HL-60/S4 treated with phorbol 12-myristate 13-acetate at 8.2 ng/mL for 4 days and 3 days (cell line): ENCODE results near the gene CNDP1.
"Not testable (repeated sequence)": the region's sequence is repeated elsewhere in the genome, so short reads cannot be mapped to it uniquely, and the experiment has no call there.

ENCODE experiments used
- in situ Hi-C: fragments of 300-500 bp; cut with MboI; formaldehyde crosslinking; loops from 2 replicates; pipeline ENCODE4 v1.15.0; 2022; ENCODE audit warnings: low sequenced_read_pairs

CNDP1 gene, protein sequence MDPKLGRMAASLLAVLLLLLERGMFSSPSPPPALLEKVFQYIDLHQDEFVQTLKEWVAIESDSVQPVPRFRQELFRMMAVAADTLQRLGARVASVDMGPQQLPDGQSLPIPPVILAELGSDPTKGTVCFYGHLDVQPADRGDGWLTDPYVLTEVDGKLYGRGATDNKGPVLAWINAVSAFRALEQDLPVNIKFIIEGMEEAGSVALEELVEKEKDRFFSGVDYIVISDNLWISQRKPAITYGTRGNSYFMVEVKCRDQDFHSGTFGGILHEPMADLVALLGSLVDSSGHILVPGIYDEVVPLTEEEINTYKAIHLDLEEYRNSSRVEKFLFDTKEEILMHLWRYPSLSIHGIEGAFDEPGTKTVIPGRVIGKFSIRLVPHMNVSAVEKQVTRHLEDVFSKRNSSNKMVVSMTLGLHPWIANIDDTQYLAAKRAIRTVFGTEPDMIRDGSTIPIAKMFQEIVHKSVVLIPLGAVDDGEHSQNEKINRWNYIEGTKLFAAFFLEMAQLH

DNA sequence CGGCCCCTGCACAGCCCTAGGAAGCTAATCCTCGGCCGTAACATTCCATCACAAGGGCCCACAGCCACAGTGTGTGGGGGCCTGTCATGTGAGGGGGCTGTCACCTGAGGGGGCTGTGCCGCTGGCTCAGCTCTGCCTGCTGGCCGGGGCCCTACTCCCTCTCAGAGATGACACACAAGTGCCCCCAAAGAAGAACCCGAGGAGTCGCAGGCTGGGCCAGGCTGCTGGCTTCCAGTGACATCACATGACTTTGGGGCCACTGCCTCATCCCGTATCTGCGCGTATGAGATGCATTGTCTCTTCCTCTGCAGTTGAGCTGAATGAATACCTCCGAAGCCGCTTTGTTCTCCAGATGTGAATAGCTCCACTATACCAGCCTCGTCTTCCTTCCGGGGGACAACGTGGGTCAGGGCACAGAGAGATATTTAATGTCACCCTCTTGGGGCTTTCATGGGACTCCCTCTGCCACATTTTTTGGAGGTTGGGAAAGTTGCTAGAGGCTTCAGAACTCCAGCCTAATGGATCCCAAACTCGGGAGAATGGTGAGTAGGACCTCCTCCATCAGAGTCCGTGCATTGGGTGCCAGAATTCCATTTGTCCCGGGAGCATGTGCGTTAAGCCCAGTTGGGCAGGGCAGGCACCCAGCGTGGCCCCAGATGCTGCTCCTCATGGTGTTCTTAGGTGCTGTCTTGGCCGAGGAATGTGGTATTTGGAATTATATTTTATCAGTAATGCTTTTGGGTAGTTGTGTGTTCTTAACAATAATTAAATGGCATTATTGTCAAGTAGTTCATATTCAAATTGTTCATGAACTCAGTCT is at the start of gene CNDP1:
Gene CNDP1 (plus strand): TSS at position 351 of the 820 bp plus-strand sequence. CDS start 168 bp downstream, at position 519.
- in situ Hi-C loops = loop anchor here (25.0 kb wide), 1 partner anchor 347 kb away; no protein-coding TSS in a partner anchor

DNA sequence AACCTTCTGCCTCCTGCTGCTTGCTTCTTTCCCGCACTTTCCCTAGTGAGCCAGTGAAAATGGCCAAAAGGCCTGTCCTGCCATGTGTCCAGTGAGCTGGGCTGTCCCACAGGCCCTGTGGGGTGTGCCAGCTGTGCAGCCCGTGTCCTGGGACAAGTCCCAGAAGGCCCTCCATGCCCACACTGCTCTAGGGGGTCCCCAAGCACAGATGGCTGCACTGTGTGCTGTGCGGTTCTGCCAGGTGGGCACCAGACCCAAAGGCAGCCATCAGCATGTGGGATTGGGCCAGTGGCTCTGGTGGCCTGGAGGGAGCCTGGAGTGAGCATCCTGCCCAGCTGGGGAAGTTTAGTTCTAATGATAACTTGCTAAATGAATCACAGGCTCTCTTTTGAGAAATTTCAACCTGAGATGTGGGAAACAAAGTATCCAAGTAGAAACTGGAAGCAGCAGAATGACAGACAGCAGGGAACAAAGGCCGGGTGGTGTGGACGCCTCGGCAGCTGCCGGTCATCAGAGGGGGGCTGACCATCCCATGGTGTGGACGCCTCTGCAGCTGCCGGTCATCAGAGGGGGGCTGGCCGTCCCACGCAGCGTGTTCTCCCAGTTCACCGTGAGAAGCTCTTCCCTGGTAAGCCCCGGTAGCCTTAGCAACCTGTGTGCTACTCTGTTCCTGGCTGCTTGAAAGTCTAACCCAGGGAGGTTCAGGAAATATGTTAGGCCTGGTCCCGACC is 48.0 kb upstream of the CNDP1 start:
- in situ Hi-C loops = no loop called here

DNA sequence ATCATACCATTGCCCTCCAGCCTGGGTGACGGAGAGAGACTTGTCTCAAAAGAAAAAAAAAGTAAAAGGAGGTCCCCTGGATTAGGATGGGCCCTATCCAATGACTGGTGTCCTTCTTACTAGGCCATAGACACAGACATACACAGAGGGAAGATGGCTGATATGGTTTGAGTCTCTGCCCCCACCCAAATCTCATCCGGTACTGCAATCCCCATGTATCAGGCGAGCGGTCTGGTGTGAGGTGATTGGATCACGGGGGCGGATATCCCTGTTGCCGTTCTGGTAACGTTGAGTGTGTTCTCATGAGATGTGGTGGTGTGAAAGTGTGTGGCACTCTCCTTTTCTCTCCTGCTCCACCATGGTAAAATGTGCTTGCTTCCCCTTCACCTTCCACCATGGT is 45.9 kb upstream of the CNDP1 start:
- in situ Hi-C loops = no loop called here

DNA sequence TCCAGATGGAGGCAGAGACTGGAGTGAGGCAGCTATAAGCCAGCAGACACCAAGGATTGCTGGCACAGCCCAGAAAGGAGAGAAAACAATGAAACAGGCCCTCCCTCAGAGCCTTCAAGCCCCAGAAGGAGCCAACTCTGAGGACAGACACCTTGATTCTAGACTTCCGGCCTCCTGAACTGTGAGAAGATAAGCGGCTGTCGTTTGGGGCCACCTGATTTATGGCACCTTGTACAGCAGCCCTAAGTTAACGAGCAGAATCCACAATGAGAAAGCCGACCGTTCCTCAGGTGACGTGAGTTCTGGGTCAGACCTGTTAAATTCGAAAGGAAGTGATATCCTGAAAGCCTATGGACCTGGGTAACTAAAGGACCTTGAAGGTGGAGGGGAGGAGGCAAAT is 45.4 kb upstream of the CNDP1 start:
- in situ Hi-C loops = no loop called here

DNA sequence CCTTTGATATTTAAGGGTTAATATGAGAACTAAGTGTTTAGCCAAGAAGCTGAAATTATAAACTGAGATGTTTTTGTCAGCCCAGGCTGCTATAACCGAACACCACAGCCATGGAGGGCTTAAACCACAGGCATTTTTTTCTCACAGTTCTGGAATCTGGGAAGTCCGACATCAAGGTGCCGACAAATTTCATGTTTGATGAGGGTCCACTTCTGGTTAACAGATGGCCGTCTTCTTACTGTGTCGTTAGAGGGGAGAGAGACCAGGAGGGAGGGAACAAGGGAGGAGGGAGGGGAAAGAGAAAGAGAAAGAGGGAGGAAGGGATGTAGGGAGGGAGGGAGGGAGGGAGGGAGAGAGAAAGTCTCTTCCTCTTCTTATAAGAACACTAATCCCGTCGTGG is 44.6 kb upstream of the CNDP1 start:
- in situ Hi-C loops = no loop called here

DNA sequence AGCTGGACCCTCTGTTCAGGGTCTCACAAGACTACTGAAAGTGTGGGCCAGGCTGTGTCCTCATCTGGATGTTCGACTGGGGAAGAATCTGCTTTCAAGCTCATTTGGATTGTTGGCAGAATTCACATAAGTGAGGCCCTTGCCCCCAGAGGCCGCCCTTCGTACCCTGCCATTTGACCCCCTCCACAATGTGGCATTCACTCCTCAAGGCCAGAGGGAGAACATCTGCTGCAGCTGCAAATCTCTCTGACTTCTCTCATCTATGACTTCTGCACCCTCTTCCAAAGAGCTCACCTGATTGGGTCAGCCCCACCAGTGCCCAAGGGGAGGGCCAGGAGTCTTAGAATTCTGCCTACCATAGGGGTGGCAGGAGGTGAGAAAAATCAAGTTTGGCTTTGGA is 42.0 kb upstream of the CNDP1 start:
- in situ Hi-C loops = no loop called here

DNA sequence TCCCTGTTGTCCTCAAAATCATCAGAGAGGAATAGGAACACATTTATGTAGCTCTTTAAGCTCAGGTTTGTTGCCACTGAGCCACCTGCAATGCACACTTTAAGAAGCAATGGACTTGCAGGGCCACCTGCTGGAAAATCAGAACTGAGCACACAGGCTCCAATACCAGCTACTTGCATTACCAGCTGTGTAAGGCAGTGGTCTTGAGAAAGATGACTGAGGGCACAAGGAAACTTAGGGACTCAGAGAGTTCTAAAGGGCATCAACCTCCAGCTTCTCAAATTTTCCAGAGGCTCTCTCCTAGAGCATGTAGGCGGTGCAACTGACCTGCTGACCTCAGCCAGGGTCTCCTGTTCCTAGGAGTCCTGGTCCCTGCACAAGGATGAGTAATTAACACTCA is 40.6 kb upstream of the CNDP1 start:
- in situ Hi-C loops = no loop called here

DNA sequence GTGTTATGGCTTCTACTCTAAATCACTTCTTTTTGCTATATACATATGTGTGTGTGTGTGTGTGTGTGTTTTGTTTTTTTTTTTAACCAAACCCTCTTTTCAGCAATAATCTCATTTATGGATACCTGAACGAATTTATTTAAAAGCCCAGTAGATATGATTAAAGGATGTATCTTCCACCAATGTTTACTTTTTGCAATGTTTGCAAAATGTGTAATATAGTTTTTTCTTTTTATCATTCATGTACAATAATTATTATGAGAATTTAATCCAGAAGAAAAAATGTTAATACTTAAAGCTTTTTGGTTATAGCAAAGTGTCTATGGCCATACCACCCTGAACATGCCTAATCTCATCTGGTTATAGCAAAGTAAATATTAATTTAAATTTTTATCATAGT is 39.8 kb upstream of the CNDP1 start:
- in situ Hi-C loops = no loop called here

DNA sequence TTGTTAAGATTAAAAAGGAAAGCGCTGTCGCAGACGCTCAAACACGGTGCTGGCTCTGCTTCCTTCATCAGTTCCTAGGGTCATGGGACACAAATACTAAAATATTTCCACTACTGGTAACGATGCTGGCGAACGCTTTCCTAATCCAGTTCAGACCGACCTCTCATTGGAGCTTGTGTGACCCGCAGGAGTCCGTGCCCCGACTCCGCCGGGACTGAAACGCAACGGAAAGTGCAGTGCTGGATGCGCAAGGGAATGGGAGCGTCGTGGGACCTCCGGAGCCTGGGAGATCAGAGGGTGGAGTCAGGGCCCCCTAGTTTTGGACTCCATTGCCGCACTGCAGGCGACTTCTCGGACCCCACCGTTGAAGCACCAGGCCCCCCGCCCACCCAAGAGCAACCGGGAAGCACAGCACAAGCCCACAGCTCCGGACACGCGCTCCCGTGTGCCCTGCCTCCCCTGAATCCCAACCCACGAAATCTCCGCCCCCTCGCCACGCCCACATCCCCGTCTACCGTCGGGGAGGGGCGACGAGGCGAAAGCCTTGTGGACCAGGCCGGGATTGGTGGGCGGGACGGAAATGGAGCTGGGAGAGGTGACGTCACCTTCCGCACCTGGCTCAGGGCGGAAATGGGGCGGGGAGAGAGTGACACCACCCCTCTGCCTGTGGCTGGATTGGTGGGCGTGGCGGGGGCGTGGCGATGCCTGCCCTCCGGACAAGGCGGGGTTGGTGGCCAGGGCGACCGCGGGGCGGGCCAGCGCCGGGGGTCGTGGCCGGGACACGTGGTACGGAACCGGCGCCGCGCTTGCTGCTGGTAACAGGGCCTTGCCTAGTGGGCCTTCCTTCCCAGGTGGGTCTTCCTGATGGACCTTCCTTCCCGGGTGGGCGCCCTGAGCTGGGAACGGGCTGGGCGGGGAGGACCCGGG is 38.5 kb upstream of the CNDP1 start, which contains the start of gene CNDP2:
Gene CNDP2 (plus strand): TSS at position 783 of the 927 bp plus-strand sequence. CDS start 3,611 bp downstream, outside the sequence.
- in situ Hi-C loops = no loop called here

DNA sequence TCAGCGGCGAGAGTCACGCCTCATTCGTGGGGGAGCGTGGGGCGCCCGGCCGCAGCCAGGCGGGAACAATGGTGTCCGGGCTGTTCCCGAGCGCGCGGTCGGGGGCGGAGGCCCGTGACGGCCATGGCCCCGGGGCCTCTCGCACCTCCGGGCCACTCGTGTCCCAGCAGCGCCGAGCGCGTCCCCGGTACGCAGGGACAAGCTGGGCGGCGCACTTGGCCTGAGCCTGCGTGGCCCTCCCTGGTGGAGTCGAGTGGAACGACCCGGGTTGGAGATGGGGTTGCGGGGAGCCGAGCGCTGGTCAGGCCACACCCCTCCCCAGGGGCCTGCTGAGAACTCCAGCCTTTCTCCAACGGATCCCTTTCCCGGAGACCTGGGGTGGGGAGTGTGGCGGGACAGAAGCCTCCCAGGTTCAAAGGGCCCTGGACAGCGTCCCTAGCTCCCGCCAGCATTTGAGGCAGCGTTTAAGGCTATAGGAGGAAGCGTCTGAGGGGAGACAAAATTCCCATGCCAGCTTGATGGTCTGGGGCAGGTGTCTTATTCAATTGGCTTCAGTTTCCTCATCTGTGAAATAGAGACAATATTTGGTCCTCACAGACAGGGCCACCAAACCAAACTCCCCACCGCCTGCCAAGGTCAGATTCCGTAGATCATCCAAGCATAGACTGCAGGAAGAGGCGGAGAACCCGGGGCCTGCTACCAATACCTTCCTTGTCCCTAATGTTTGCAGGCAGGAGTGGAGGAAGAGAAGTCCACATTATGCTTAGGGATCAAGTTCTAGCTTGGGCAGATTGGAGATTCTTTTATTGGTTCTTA is 37.6 kb upstream of the CNDP1 start:
- in situ Hi-C loops = no loop called here

DNA sequence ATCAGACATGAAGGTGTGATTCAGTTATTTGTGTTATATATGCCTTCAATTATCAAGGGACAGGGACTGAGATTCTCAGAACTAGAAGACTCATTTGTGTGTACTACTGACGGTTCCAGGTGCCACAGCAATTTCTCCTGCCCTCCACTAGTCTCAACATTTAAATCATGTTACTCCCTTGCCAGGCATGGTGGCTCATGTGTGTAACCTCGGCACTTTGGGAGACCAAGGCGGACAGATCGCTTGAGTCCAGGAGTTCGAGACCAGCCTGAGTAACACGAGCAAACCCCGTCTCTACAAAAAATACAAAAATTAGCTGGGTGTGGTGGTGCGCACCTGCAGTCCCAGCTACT is 37.0 kb upstream of the CNDP1 start:
- in situ Hi-C loops = no loop called here

DNA sequence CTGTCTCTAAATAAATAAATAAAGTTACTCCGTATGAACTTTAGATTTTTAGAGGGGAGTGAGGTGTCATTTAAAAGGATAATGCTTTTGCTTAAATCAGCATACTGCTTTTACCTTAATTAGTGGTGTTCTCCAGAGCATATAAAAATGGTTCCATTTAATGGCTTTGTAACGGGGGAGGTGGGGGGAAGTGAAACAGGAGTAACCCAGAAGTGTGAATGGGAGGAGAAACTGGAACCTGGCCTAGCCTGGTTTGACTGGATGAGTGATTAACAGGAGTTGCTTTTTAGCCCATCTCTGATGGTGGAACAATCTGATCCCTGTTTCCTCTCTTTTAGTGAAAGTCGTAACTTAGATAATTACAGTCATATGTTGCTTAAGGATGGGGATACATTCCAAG is 36.5 kb upstream of the CNDP1 start:
- in situ Hi-C loops = no loop called here

DNA sequence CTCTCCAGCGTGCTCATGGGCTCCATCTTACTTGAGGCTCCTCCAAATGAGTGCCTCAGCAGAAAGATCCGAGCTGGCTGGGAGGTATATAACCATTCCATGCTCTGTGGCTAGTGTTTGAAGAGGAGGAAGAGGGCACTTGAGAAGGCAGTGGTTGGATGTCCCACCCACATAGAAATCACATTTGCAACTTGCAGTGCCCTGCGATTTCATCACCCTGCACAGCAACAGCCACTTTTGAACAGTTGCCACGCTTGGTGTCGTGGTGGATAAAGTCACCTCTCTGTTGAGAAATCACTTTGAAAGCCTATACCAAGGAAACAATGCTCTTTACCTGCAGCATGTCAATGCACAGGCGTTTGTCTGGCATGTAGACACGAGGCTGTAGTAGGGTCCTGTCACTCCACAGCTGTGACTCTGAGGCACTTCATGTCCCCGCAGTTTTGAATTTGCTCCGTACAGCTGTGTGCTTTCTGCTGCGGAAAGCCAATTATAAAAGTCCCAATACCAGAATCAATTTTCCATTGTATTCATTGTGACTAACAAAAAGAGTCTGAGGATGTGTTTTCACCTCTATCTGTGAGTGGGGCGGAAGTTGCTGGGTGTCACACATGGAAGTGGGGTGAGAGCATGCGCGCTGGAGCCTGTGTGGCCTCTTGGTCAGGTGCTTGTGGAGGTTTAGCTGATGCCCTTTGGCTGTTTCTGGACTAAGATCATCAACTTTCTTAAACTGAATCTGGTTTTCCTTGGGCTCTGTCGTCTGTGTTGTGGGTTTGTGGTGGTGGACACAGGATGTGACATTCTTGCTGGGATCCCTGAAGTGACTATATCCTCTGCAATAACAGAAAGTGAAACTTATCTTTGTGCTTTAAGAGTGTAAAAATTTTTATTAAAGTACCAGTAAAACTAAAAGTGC is 35.3 kb upstream of the CNDP1 start:
- in situ Hi-C loops = no loop called here

DNA sequence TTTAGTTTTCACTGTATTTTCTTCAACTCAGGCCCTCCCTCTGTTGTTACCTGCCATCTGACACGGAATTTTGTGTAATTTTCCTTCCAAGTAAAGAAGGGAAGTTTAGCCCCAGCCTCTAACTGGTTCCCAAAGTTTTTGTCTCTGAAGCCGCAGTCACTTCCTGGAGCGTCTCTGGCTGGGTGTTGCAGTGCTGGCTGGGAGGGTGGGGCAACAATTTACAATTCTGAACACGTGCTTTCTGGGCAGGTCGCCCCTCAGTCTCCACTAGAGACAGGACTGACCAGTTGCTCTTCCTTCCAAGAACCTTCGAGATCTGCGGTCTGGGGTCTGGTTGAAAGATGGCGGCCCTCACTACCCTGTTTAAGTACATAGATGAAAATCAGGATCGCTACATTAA is 34.7 kb upstream of the CNDP1 start:
- in situ Hi-C loops = no loop called here

DNA sequence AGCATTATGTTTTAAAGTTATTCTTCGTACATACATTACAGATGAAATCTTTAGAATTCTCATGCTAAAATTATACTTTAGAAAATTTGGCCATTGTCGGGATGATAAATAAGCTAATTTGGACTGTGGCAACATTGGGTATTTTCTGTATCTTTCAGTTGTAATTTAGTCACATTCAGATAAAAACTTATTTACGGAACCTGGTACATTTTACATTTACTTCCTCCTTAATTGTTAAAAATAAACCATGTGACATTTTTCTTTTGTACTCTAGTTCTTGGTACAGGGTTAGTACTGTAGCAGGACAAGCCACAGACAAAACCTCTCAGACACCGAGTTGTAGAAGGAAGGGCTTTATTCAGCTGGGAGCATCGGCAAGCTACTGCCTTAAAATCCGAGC is 33.9 kb upstream of the CNDP1 start:
- in situ Hi-C loops = no loop called here

DNA sequence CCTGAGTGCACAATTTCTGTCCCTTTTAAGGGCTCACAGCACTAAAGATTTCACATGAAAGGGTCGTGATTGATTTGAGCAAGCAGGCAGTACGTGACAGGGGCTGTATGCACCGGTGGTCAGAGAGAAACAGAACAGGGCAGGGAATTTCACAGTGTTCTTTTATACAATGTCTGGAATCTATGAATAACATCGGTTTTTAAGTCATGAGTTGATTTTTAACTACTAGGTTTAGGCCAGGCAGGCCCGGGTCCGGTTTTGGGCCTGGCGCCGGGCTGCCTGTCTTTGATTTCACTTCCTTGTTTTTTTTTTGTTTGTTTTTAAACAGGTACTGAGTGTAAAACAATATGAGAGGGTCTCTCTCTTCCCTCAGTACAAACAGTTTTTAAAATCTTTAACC is 33.5 kb upstream of the CNDP1 start:
- in situ Hi-C loops = not testable (repeated sequence)

DNA sequence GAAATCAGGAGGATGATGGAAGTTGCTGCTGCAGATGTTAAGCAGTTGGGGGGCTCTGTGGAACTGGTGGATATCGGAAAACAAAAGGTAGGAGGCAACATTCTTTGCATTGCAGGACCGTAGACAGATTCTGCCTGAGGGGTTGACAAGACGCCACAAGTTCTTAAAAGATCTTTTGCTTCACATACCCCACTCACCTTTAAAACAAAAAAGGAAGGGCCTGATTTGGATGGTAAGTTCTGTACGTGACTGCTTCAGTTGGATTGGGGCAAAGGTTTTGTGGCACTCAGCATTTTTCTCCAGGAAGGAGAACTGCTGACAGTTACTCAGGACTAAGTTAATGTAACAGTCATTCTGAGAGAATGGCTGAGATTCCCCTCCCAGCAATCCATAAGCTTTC is 32.9 kb upstream of the CNDP1 start:
- in situ Hi-C loops = no loop called here

DNA sequence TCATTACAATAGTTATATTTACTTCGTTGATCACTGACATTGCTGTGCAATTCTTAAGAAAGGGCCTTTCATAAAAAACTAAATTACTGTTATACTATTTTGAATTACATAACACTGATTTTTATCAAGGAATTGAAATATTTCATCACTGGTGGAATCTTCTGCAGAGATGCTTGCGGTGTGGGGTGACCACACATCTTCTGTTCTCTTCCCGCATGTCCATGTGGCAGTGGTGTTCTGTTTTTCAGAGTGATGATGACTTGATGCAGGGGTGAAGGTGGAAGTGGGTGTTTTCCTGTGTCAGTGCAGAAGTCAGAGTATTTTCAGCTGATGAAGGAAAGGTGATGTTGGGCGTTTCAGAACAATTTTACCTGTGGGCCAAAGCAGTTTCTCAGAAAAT is 31.2 kb upstream of the CNDP1 start:
- in situ Hi-C loops = no loop called here
